DMS153 (cell line): Measurements from ENCODE around the gene KIF16B.
"Not testable (repeated sequence)": the region's sequence is repeated elsewhere in the genome, so short reads cannot be mapped to it uniquely, and the experiment has no call there.

Source experiments
- DNase-seq: peaks from one replicate; lab custom pipeline; 2025; lab: John Stamatoyannopoulos, UW

The KIF16B gene, protein sequence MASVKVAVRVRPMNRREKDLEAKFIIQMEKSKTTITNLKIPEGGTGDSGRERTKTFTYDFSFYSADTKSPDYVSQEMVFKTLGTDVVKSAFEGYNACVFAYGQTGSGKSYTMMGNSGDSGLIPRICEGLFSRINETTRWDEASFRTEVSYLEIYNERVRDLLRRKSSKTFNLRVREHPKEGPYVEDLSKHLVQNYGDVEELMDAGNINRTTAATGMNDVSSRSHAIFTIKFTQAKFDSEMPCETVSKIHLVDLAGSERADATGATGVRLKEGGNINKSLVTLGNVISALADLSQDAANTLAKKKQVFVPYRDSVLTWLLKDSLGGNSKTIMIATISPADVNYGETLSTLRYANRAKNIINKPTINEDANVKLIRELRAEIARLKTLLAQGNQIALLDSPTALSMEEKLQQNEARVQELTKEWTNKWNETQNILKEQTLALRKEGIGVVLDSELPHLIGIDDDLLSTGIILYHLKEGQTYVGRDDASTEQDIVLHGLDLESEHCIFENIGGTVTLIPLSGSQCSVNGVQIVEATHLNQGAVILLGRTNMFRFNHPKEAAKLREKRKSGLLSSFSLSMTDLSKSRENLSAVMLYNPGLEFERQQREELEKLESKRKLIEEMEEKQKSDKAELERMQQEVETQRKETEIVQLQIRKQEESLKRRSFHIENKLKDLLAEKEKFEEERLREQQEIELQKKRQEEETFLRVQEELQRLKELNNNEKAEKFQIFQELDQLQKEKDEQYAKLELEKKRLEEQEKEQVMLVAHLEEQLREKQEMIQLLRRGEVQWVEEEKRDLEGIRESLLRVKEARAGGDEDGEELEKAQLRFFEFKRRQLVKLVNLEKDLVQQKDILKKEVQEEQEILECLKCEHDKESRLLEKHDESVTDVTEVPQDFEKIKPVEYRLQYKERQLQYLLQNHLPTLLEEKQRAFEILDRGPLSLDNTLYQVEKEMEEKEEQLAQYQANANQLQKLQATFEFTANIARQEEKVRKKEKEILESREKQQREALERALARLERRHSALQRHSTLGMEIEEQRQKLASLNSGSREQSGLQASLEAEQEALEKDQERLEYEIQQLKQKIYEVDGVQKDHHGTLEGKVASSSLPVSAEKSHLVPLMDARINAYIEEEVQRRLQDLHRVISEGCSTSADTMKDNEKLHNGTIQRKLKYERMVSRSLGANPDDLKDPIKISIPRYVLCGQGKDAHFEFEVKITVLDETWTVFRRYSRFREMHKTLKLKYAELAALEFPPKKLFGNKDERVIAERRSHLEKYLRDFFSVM (N-terminal part only)

DNA sequence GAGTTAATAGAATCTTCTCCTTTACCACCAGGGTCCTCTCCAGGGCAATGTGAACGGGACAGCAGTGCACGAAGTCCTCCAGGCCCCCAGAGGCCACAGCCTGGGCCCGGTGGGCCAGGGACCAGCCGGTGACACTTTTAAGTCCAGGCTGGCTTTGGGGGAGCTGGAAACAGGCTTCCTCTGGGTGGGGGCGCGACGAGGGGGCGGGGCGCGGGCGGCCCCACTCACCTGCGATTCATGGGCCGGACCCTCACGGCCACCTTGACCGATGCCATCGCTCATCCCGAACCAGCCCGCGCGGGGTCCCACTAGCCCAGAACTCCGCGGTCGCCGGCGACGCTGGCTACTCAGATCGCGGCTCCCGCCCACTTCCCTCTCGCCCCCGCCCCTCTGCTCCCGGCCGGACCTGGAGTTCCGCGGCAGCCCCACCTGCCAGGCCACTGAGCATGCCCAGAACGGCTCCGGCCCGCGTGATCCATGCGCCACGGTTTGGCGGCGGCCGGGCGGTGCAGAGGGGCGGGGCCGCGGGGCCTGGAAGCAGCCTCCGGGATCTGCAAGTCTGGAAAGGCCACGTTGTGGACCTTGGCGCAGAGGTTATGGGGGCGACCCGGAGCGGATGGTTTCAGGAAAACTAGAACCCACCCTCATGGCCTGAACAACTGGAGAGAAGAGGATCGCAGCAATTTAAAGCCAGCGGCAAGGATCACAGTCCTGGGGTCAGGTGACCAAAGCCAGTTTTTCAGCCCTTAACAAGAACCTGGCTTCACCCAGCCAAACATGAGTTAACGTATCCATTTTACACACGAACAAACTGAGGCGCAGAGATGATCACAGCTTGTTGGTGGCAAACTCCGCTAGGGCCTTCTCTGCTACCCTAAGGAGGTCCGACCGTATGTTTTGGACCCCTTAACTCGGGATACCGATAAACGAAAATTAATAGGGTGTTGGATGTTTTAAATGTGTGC lies at the start of gene KIF16B:
KIF16B (minus strand) TSS at position 448 of the 965 bp plus-strand sequence; CDS start at position 275, 173 bp downstream.
- peak; percentile 68 for DNase-seq

DNA sequence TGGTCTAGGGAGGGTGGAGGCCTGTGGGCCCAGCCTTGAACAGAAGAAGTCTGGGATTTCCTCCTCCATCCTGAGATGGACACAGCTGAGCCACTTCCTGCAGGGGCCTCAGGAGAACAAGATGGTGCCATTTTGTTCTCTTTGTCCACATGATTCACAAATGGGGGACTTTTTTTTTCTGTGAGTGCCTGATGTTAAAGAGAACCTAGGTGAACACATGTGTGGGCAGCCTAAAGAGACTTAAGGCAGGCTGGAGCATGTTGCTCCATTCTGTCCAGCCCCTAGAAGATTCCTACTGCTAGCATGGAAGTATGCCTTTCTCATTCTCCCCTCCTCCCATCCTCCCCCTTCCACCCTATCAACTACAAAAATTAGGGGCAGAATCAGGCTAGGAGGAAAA lies 49.3 kb upstream of the KIF16B start:
- DNase-seq: no peak

DNA sequence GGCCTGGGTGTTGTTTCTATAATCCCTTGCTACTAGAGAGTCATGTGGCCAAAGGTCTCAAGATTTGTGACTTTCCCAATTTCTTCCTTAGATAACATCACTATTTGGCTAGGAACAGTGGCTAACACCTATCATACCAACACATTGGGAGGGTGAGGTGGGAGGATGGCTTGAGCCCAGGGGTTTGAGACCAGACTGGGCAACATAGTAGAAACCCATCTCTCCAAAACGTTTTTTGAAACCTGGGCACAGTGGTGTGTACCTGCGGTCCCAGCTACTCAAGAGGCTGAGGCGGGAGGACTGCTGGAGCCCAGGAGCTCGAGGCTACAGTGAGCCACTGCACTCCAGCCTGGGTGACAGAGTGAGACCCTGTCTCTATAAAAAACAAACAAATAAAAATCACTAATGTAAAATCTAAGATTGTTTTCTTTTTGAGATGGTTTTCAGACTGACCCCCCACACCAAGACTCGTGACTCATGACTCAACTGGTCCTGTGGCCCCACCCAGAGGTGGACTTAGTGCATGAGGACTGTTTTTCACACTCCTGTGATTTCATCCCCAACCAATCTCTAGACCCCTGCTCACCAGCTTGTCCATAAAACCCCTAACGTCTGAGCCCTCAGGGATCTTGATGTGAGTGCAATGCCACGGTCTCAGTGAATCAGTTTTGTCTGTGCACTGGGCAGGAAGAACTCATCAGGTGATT lies 48.3 kb upstream of the KIF16B start:
- DNase-seq: no peak

DNA sequence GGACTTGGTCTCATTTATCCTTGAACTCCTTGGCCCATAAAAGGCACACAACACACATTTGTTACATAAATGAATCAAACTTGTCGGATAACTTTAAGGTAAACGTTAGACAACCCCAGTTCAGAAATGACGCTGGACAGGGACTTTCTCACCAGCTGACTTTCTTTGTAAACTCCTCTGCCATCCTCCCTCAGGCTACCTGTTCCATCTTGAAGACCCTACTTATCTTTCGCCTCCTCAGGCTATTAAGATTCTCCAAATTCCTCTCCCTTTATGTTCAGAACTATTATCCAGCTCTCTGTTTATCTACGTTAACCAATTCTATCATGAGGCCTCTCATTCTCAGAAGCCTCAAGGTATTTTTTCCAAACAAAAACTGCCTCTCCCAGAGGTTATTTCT lies 47.7 kb upstream of the KIF16B start:
- DNase-seq: no peak

DNA sequence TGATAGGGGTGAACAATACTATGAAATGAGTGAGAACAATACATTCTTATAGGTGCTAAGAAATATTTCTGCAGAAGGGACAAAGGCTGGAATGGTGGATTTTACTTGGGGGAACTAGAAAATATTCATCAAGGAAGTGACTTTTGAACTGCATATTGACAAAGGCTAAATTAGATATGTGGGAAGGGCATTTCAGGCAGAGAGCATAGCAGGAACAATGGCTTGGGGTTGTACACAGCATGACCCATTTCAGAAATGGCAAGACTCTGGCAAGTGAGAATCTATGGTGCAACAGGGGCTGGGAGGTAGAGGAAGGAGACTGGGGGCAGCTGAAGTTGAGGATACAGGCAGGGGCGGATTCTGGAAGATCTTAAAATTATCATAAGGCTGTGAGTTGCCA lies 46.7 kb upstream of the KIF16B start:
- no peak for DNase-seq

DNA sequence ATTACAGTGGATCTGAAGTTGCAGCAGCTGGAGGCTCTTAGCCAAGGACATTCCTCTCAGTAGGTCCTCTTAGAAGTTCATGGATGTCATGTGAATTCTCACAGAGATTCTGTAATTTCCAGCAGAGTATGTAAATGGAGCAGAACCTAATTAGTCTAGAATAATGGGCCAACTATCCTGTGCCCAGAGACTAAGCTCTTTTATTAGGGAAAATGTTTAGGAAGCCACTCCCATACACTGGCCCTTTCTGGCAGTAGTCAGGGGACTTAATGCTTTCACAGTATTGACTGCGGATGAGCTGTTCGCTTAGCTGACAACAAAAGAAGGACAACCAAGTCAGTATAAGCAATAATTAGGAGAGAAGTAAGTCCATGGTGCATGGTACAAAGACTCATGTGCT lies 43.8 kb upstream of the KIF16B start:
- DNase-seq: no peak

DNA sequence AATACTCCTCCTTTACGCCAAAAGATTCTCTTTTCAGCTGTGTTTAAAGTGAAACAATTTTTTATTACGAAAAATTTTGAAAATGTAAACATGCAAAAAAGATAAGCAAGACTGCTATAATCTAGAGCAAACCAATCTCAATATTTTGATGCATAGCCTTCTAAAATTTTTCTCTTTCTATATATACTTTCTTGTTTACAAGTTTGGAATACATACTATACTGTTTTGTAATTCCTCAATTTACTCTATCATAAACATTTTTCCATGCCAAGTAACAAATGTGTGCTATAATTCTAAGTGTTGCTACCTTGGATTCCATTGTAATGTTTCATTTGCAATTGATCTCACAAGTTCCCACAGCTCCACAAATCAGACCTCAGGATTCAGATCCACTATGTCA lies 43.1 kb upstream of the KIF16B start:
- DNase-seq: no peak

DNA sequence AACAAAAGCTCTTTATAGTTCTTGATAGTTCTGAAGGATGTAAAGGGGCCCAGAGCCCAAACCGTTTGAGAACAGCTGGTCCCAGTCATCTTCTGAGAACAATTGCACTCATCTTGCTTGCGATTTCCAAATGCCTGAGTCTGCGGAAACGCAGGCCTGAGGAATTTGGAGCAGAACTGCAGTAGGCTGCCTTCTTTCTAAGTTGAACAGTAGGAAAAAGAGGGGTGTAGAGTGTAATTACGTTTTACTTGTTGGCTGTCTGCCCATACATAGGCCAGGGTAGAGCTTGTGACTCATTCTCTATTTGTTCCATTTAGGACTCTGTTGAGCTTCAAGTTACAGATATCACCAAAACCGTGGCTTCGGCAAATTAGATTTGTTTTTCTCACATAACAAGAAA lies 42.0 kb upstream of the KIF16B start:
- DNase-seq: no peak

DNA sequence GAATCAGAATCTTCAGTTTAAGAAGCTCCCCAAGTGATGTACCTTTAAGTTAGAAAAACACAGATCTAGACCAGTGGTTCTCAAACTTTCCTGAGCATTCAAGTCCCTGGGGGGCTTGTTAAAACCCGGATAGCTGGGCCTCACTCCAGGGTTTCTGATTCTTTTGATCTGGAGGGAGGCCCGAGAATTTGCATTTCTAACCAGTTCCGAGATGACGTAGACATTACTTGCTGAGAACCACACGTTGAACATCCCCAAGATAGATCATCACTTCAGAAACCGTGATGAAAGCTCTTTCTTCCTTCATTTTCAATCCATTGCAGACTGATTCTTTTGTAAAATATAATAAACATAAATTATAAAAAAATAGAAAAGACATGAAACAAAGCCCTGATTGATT lies 40.7 kb upstream of the KIF16B start:
- DNase-seq: no peak

DNA sequence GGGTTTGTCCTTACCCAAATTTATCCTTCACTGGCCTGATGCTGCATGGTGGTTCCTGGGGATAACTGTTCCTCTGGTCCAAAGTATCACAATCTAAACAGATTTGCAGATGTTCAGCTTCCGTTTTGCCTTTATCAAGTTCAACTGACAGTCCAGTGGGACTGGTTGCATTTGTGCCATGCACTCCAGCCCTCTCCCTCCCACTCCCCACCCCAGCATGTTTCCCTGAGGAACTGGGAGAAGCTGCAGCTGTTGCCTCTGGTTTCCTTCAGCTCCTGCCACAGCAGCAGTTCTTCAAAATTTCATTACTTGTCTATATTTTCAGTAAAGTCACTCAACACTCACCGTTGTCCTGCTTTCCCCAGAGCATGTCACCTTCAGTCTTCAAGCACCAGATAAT lies 39.5 kb upstream of the KIF16B start:
- no peak for DNase-seq

DNA sequence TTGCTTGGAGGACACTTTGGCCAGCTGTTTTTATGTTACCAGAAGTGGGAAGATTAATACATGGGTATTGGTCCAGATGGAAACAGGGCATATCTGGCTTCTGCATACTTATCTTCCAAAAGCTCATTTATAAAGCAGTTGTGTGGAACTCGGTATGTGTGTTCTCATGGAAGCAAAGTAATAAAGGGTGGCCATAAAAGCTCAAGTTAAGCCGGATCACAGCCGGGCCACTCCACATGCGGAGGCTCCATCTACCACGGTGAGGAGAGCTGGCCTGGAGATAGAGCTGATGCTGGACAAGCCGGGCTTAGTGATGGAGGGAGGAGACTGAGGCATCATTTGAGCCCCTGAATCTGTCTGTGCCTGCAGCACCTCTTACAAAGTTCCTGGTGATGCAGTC lies 38.6 kb upstream of the KIF16B start:
- DNase-seq: no peak

DNA sequence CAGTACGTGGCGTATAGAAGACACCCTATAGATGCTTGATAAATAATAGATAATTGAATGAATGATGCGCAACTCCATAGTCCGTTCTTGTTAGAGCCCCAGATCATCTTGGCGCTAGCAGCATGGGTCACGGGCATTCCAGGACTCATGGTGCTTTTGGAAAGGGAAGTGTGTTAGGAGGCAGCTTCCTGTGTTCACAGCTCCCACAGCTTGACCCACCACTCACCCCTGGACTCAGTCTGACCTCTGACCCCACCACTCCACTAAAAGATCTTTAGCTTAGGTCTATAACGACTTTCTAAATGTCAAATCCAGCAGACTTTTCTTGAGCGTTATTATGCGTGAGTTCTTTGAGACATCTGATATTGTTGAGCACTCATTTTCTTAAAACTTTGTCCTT lies 35.8 kb upstream of the KIF16B start:
- DNase-seq: no peak

DNA sequence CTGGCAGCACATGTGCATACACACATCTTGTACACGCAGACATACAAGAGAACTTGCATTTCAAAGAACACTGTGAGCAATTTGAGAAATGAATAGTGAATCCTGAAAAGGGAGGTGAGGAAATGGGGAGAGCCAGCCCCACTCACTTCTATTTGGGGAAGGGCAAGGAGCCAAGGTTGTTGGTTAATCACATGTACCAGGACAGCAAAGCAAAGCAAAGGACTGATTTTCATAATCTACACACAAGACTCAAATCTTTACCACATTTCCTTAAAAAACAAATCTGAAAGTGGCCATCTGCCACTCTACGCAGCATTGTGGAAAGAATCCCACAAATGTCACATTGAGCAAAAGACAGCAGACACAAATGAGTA lies 35.0 kb upstream of the KIF16B start:
- no peak for DNase-seq

DNA sequence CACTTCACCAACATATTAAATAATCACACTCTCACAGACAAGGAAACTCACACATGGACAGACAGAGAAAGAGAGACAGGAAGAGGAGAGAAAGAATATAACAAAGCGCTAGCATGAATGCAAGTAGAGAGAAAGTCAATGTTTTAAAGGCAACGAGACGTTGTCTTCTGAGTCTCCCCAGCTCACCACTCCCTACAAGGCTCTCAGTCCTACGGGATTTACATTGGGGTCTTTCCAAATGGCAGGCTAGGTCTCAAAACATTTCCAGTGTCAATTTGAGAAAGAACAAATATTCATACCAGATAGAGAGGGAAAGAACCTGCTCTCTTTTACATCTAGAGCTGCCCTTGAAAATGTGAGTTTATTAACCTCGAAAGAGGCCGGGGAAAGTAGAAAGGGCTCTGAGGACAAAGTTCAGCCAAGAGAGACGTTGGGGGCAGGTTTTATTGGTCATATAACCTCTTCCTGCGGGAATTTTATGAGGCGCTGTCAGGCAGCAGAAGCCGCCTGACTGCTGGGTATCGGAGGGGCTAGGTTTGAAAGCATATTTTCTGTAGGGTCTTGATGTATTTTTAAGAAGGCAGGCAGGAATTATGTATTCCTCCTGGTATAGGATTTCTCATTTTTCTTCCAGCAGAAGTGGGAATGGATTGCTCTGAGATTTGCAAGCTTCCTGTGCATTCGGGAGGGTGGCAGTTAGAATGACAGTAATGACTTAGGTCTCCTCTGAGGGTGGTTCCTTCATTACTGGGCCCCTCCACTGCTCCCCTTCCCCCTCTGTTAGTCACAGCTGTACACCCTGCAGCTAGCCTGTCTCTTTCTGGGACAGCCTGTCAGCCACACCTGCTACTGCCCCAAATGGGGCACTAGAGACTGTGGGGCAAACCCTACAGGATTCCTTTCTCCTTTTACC lies 34.4 kb upstream of the KIF16B start:
- DNase-seq: no peak

DNA sequence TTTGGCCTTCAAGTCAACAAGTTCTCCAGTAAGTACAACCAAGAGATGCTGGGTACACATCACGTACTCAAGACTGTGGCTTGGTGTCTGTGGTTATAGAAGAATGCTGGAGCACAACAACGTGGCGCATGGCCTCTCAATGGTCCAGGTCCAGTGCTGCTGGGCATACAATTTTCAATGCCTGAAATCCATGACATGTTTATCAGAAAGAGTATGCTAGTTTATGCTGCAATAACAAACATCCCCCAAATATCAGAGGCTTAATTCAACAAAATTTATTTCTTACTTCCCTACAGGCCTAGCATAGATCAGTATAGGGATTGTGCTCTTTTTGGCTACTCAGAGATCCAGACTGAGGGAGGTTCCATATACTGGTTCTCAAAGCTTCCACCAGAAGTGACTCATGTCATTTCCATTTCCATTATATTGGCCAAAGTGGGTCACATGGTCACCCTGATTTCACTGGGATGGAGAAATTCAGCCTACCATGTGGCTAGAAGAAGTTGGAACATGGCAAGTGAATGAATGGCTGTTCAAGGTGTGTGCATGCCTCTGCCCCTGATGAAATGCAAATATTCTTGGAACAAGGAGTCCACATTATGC lies 33.3 kb upstream of the KIF16B start:
- DNase-seq: no peak

DNA sequence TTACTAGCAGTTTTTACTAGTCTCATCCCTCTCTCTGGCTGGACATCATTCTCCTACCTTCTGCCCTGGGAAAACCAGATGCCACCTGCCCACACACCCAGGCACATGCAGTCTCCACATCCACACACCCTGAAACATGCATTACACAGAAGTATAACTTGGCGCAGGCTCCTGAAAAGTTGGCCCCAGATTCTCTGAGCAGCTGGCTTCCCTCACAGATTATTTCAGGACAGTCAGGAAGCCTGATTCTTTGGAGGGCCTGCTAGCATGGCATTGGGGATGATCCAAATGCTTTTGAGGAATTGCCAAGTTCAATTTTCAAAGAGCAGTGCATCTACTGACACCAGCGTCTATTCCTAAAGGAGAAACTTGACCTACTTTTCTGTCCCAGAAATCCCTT lies 27.8 kb upstream of the KIF16B start:
- no peak for DNase-seq

DNA sequence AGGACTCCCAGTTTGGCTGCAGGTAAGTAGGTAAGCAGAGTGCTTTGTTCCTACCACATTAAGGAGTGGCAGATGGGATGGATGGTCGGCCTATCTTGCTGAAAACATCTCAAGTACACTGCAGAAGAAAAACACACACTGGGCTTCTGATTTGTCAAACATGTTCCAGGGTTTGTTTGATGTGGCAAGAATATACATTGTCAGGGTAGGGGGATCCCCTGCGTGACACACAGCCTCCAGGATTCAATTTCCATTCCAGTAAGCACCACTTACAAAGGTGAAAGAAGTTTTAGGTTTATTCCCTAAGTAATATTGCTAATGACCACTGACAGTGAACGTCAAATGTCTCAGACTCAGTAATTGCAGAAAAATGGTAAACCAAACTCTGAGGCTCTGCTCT lies 26.0 kb upstream of the KIF16B start:
- no peak for DNase-seq

DNA sequence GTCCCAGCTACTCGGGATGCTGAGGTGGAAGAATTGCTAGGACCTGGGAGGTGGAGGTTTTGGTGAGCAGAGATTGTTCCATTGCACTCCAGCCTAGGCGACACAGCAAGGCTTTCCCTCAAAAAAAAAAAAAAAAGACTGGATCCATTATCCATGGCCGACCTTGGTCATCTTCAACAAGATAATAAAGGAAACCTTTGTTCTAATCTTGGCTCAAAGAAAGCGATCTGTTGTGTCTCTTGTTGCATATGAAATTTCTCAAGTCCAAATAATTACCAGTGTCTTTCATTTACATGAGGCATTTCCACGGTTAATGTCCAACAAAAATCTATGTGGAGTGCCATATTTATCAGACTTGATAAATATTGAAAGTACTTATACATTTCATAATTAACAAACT lies 23.7 kb upstream of the KIF16B start:
- DNase-seq: no peak

DNA sequence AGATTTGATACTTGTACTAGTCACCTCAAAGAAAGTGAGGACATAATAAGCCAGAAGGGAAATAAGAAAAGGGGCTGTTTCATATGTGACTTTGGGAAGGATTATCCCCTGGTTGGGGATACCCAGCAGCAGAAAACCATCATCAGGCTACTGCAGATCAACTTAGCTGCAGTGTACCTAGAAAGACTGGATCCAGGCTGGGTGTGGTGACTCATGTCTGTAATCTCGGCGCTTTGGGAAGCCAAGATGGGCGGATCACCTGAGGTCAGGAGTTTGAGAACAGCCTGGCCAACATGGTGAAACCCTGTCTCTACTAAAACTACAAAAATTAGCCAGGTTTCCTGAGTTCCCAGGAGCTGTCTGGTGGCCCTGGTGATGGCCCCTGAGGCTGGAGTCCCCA lies 23.2 kb upstream of the KIF16B start:
- not testable (repeated sequence) for DNase-seq
